Mesenteric fat pad (tissue), 1 donor: Measurements from ENCODE around the gene SHISAL1. TPM values are rescaled to one million over a fixed set of nuclear protein-coding genes. Genes with fewer than 3 reads are reported as not detected.
"Not testable (repeated sequence)": the region's sequence is repeated elsewhere in the genome, so short reads cannot be mapped to it uniquely, and the experiment has no call there.

Experiments
- DNase-seq: peaks from one replicate; pipeline ENCODE4 v3.0.0-alpha.2; 2020; ENCODE audit warnings: low spot score
- total RNA-seq: library from RNA; stranded (reverse); fragmentation: NEBNext Ultra II Directional; extraction: Animal tissue kit (Norgen Biotek cat#: 25700); gene quantifications from one replicate; pipeline ENCODE4 v1.2.1, GENCODE V29; 2021
- donor health status: DM: yes; HTN: yes; CAD: no.

The SHISAL1 gene
- total RNA-seq, 1 donor from 2014 or later, result 3.3 TPM

- DNase-seq, result no peak
Observed at GRCh38 chr22:44244265-44244822, 68.4 kb downstream of the SHISAL1 start.

GRCh38 chr22:44243761-44244160, 69.0 kb downstream of the SHISAL1 start:
- peak; percentile 59 for DNase-seq

GRCh38 chr22:44242946-44243724, 69.6 kb downstream of the SHISAL1 start:
- DNase-seq, result peak; percentile 75

- not testable (repeated sequence) for DNase-seq
Observed at GRCh38 chr22:44241121-44241520, 71.6 kb downstream of the SHISAL1 start.

DNA sequence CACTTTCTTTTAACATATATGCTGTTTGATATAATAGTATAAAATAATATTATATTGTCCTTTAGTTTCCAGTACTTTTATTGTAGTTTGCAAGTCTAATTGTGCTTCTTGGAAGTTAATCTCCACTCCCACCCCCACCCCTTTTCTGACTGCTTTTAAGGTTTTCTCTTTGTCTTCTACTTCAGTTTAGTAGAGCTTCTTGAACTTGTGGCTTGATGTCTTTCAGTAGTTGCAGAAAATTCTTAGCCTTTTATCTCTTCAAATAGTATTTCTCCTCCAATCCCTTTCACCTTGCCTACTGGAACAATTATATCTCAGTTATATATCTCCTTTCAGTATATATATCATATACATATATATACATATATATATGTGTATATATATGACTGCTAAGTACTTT, 75.5 kb downstream of the SHISAL1 start:
- DNase-seq, result no peak

GRCh38 chr22:44234372-44234771, 78.4 kb downstream of the SHISAL1 start:
- DNase-seq, result peak; percentile 55

- no peak for DNase-seq
Observed at GRCh38 chr22:44231233-44231632, 81.5 kb downstream of the SHISAL1 start.

- no peak for DNase-seq
Observed at GRCh38 chr22:44229809-44230208, 82.9 kb downstream of the SHISAL1 start.

GRCh38 chr22:44229331-44229730, 83.4 kb downstream of the SHISAL1 start:
- no peak for DNase-seq

DNA sequence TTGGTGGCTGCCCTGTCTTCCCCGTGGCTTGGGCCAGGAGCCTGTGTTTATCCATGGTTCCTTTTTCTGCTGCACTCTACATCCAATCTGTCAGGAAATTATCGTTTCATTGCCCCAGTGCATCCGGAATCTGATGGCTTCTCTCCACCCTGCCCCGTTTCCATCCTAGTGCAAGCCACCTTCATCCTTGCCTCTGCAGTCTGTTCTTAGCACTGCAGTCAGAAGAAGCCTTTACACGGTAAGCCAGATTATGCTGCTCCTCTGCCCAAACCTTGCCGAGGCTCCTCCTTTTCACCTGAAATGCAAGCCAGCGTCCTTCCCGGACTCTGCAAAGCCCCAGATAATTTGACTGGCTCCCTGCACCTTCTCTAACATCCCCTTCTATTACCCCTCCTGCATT, 86.9 kb downstream of the SHISAL1 start:
- no peak for DNase-seq

- peak; percentile 49 for DNase-seq
Observed at GRCh38 chr22:44225091-44225689, 87.6 kb downstream of the SHISAL1 start.

DNA sequence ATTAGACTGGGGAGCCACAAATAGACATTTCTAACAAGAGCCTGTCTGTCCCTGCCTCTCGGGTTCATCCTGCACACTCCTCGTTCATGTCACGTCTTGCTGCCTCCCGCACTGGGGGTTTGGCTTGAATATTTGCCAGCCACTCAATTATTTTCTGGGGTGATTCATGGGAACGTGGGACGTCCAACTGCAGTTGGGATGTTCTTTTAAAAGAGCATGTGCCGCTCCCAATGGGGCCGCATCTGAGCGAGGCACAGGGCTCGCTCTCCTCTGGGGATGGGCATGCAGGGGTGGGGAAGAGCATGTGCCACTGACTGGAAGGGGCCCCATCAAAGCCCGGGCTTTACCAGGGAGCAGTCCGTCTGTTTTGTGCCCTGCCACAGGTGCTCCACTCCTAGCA, 88.6 kb downstream of the SHISAL1 start:
- peak; percentile 75 for DNase-seq

- peak; percentile 81 for DNase-seq
Observed at GRCh38 chr22:44221710-44222475, 90.9 kb downstream of the SHISAL1 start.

- DNase-seq, result peak; percentile 45
Observed at GRCh38 chr22:44220727-44221680, 91.7 kb downstream of the SHISAL1 start.

DNA sequence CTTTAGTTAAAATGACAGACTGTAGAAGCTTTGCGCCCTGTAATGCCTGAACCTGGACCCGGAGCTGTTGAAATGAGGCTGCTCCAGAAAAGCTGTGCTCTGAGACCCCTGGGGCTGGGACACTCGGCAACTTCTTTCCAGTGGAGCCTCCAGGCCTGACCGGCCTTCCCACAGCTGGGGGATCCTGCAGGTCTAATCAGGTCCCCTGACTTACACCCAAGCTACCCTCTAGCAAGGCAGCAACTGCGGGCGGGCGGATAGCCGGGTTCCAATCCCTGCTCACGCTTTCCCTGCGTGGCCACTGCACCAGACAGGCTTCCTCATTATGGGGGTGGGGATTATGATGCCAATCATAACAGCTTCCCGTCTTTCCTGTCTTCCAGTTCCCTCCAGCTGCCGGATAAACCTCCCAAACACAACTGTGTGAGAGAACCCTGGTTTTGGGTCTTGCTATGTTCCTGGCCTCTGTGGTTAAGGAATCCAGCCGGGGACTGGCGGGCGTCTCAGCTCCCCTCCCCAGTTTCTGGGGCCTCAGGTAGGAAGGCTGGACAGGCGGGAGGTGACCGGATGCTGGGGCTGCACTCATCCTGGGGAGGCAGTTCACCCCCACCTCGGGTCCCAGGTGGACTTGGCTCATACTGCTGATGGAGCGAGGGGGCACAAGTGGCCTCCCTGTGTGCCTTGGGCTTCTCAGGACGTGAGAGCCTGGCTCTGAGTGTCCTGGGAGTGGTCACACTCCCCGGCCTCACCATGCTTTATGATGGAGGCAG, 93.5 kb downstream of the SHISAL1 start:
- DNase-seq, result peak; percentile 59

GRCh38 chr22:44218071-44218470, 94.7 kb downstream of the SHISAL1 start:
- DNase-seq, result no peak

GRCh38 chr22:44217346-44217745, 95.4 kb downstream of the SHISAL1 start:
- DNase-seq, result no peak

- DNase-seq, result no peak
Observed at GRCh38 chr22:44215287-44215686, 97.5 kb downstream of the SHISAL1 start.

DNA sequence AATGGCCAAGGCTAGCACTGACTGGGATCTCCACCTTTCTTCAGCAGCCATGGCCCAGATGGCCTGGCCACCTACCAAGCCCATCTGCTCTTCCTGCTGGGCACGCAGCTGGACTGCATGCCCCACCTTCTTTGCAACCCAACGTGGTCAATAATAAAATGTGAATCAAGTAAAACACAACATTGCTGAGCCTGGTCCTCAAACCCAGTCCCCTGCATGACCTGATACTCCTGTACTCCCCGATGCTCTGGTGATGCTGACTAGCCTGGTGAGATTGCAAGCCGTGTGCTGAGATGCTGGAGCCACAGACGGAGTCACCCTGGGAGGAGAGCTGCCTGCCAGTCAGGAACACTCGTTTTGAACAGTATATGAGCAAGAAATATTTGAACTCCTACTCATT, 98.0 kb downstream of the SHISAL1 start:
- peak; percentile 47 for DNase-seq

DNA sequence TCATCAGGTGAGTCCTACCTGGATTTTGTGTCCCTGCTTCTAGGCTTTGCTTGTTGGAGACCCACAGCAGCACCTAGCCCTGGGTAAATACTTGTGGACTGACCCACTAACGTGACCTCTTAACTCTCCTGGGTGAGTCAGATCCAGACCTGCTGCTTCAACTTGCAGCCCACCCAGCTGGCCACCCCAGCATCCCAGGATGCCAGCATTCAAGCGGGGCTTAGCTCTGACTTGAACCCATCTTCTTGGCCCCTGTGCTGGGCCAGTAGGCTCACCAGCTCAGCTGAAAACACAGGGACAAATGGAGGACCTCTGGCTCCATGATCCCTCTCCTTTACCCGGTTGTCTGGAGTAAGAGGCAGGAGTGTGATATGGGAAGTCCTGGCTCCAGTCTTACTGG, 98.6 kb downstream of the SHISAL1 start:
- DNase-seq, result peak; percentile 59
